Esophagus muscularis mucosa (tissue), 4 donors: ENCODE measurements around the gene LMBRD2.

Experiments used
- EP300 ChIP-seq: sonication (generic); formaldehyde crosslinking; IDR thresholded peaks from one replicate; pipeline ENCODE4 v1.6.1; 2017; ENCODE audit warnings: antibody characterized with exemption
- POLR2A ChIP-seq: fragments of 450-650 bp; IDR thresholded peaks from one replicate; pipeline ENCODE4 v1.6.1; 2017; ENCODE audit warnings: antibody characterized with exemption, moderate library complexity, mild to moderate bottlenecking, low read depth
- POLR2AphosphoS5 ChIP-seq, 2 donors: sonication (generic); formaldehyde crosslinking; IDR thresholded peaks; one replicate each; pipeline ENCODE4 v1.6.1; 2017; ENCODE audit warnings: antibody characterized with exemption in 2 of 2
- TF ChIP-seq, protein P1 (sequence below), 3 experiments: fragments of 200-600 bp in 2 of 3; fragments of 450-650 bp in 1 of 3; sonication (generic) in 2 of 3; IDR thresholded peaks; one replicate each; pipeline ENCODE4 v1.5.1; 2017 to 2019; ENCODE audit warnings: antibody characterized with exemption in 3 of 3, mild to moderate bottlenecking in 2 of 3, moderate library complexity in 1 of 3

- TF ChIP-seq, protein P1, sequence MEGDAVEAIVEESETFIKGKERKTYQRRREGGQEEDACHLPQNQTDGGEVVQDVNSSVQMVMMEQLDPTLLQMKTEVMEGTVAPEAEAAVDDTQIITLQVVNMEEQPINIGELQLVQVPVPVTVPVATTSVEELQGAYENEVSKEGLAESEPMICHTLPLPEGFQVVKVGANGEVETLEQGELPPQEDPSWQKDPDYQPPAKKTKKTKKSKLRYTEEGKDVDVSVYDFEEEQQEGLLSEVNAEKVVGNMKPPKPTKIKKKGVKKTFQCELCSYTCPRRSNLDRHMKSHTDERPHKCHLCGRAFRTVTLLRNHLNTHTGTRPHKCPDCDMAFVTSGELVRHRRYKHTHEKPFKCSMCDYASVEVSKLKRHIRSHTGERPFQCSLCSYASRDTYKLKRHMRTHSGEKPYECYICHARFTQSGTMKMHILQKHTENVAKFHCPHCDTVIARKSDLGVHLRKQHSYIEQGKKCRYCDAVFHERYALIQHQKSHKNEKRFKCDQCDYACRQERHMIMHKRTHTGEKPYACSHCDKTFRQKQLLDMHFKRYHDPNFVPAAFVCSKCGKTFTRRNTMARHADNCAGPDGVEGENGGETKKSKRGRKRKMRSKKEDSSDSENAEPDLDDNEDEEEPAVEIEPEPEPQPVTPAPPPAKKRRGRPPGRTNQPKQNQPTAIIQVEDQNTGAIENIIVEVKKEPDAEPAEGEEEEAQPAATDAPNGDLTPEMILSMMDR (IDR thresholded peaks at IDR 0.05) = no peak
- no peak for TF ChIP-seq POLR2A
- no peak for TF ChIP-seq EP300
- no peak for TF ChIP-seq POLR2AphosphoS5 (IDR thresholded peaks at IDR 0.05)
Measured at GRCh38 chr5:36168737-36169136, 17.1 kb upstream of the LMBRD2 start.
